Activated CD4-positive, alpha-beta T cell treated with anti-CD3 and anti-CD28 coated beads for 1 hour (primary cell): Measurements from ENCODE around the gene NUBP2.
"Not testable (repeated sequence)": the region's sequence is repeated elsewhere in the genome, so short reads cannot be mapped to it uniquely, and the experiment has no call there.

Source experiments
- DNase-seq: peaks from one replicate; pipeline ENCODE4 v3.0.0-alpha.2; 2020

NUBP2 gene

GRCh38 chr16:1787056-1787321 is 4.2 kb downstream of the NUBP2 start:
- DNase-seq, result no peak

GRCh38 chr16:1787322-1788094 is 4.7 kb downstream of the NUBP2 start:
- no peak for DNase-seq

GRCh38 chr16:1788095-1788707 is 5.4 kb downstream of the NUBP2 start:
- no peak for DNase-seq

- DNase-seq, result no peak
These were observed 5.9 kb downstream of the NUBP2 start for GRCh38 chr16:1788708-1789100.

GRCh38 chr16:1789643-1790045 is 6.9 kb downstream of the NUBP2 start:
- no peak for DNase-seq

- DNase-seq, result no peak
These were observed 7.5 kb downstream of the NUBP2 start for GRCh38 chr16:1790261-1790610.

GRCh38 chr16:1790611-1791255 is 8.0 kb downstream of the NUBP2 start:
- DNase-seq, result peak; percentile 6

- DNase-seq, result peak; percentile 6
These were observed 8.6 kb downstream of the NUBP2 start for GRCh38 chr16:1791256-1791942.

GRCh38 chr16:1791943-1792812 is 9.4 kb downstream of the NUBP2 start:
- DNase-seq, result no peak

GRCh38 chr16:1792836-1793577 is 10.2 kb downstream of the NUBP2 start:
- no peak for DNase-seq

- no peak for DNase-seq
These were observed 10.9 kb downstream of the NUBP2 start, which contains the start of gene IGFALS for GRCh38 chr16:1793578-1794220. Gene IGFALS, minus strand, starts transcription at chr16:1793705. Its CDS starts 53 bp downstream, at chr16:1793652.

GRCh38 chr16:1794221-1794871 is 11.6 kb downstream of the NUBP2 start:
- DNase-seq, result no peak

- no peak for DNase-seq
These were observed 12.3 kb downstream of the NUBP2 start for GRCh38 chr16:1794908-1795666.

GRCh38 chr16:1799263-1799662 is 16.5 kb downstream of the NUBP2 start:
- DNase-seq, result not testable (repeated sequence)

- no peak for DNase-seq
These were observed 17.9 kb downstream of the NUBP2 start for GRCh38 chr16:1800701-1801100.

- no peak for DNase-seq
These were observed 24.9 kb downstream of the NUBP2 start for GRCh38 chr16:1807626-1808025.

- no peak for DNase-seq
These were observed 25.9 kb downstream of the NUBP2 start for GRCh38 chr16:1808691-1809090.

- no peak for DNase-seq
These were observed 26.6 kb downstream of the NUBP2 start for GRCh38 chr16:1809281-1809801.

- DNase-seq, result no peak
These were observed 27.3 kb downstream of the NUBP2 start for GRCh38 chr16:1810106-1810505.

GRCh38 chr16:1810536-1810935 is 27.8 kb downstream of the NUBP2 start:
- DNase-seq, result no peak
